Smooth muscle cell (in vitro differentiated cells): Measurements from ENCODE around the gene SLC44A2. TPM values are rescaled to one million over a fixed set of nuclear protein-coding genes. Genes with fewer than 3 reads are reported as not detected.
A peak's percentile ranks its signal among the peaks of the same experiment; 100 is the strongest.

Experiments used
- DNase-seq: peaks from one replicate; lab custom pipeline; 2025; ENCODE audit not compliant: unreplicated experiment; lab: John Stamatoyannopoulos, UW
- H2AFZ ChIP-seq: fragments of 200-600 bp; sonication (generic); 2 replicates; pipeline ENCODE4 v1.6.0; 2016; ENCODE audit warnings: antibody characterized with exemption, low read depth, mild to moderate bottlenecking
- H3F3A ChIP-seq: fragments of 200-600 bp; sonication (generic); 2 replicates; pipeline ENCODE4 v1.6.0; 2017; ENCODE audit warnings: antibody characterized with exemption, low read depth
- H3K27ac ChIP-seq: fragments of 200-600 bp; sonication (generic); 2 replicates; pipeline ENCODE4 v1.5.1; 2016; ENCODE audit warnings: low read depth, mild to moderate bottlenecking
- H3K27me3 ChIP-seq: fragments of 200-600 bp; sonication (generic); 2 replicates; pipeline ENCODE4 v1.6.1; 2016; ENCODE audit warnings: low read depth, mild to moderate bottlenecking
- H3K36me3 ChIP-seq: fragments of 200-600 bp; sonication (generic); 2 replicates; pipeline ENCODE4 v1.5.1; 2016; ENCODE audit warnings: low read depth
- H3K4me1 ChIP-seq: fragments of 200-600 bp; sonication (generic); 2 replicates; pipeline ENCODE4 v1.5.1; 2016; ENCODE audit warnings: low read depth
- H3K4me2 ChIP-seq: fragments of 200-600 bp; sonication (generic); 2 replicates; pipeline ENCODE4 v1.6.0; 2016; ENCODE audit warnings: mild to moderate bottlenecking
- H3K4me3 ChIP-seq: fragments of 200-600 bp; sonication (generic); 2 replicates; pipeline ENCODE4 v1.5.1; 2016; ENCODE audit warnings: mild to moderate bottlenecking
- H3K79me2 ChIP-seq: fragments of 200-600 bp; sonication (generic); 2 replicates; pipeline ENCODE4 v1.6.0; 2016; ENCODE audit warnings: low read depth, mild to moderate bottlenecking
- H3K9ac ChIP-seq: fragments of 200-600 bp; sonication (generic); 2 replicates; pipeline ENCODE4 v1.6.0; 2016; ENCODE audit warnings: low read depth
- H3K9me3 ChIP-seq: fragments of 200-600 bp; sonication (generic); replicated peaks from 2 replicates; pipeline ENCODE4 v1.5.1; 2016; ENCODE audit warnings: low read depth
- H4K20me1 ChIP-seq: fragments of 200-600 bp; sonication (generic); 2 replicates; pipeline ENCODE4 v1.6.0; 2016; ENCODE audit warnings: low read depth
- CTCF ChIP-seq: fragments of 200-600 bp; sonication (generic); IDR thresholded peaks from 2 replicates; pipeline ENCODE4 v1.5.1; 2017; ENCODE audit warnings: borderline replicate concordance, mild to moderate bottlenecking, antibody characterized with exemption; ENCODE audit not compliant: insufficient read depth, poor library complexity, severe bottlenecking
- WGBS: methylation state at CpG from one replicate; pipeline ENCODE4 v1.1.7; 2016; ENCODE audit warnings: low lambda C conversion rate; 5-methylcytosine and 5-hydroxymethylcytosine counted together
- polyA plus RNA-seq: library from polyadenylated mRNA; unstranded; fragments of >200 nt; fragmentation: Nextera tagmentation; extraction: Ambion mirVana; gene quantifications from 2 replicates; pipeline ENCODE4 v1.2.1, GENCODE V29; 2016
- total RNA-seq: library from RNA; depleted of rRNA; stranded (reverse); fragments of >200 nt; gene quantifications from 2 replicates; pipeline ENCODE4 v1.2.3, GENCODE V29; 2014

SLC44A2 gene
- total and polyA plus RNA-seq, 2 experiments from 2014 or later = 79.5 to 123 TPM

- Histone ChIP-seq H3K9ac (no peak overlapping the region), H3K79me2 (no peaks in the 10 kb centered on the region), H3K27ac (no peak overlapping the region), H3F3A (peaks cover 14% of the 10 kb centered on the region), H3K4me3 (no peak overlapping the region), H3K36me3 (no peaks in the 10 kb centered on the region), H4K20me1 (peaks cover 6% of the 10 kb centered on the region), H3K4me2 (peak overlapping the region; percentile 40), H3K9me3 (no peaks in the 10 kb centered on the region), H2AFZ (no peak overlapping the region), H3K4me1 (peaks cover 11% of the 10 kb centered on the region), H3K27me3 (no peaks in the 10 kb centered on the region)
- WGBS = 27% methylated on average over 14 of the region's 14 CpGs
- peak; percentile 44 for DNase-seq
- TF ChIP-seq CTCF = peak; percentile 75
These were observed 19.1 kb downstream of the SLC44A2 start for GRCh38 chr19:10644260-10645007.

- Histone ChIP-seq H3K9ac (no peak overlapping the region), H3K36me3 (no peaks in the 10 kb centered on the region), H3K4me2 (no peak overlapping the region), H3F3A (peaks cover 10% of the 10 kb centered on the region), H4K20me1 (peaks cover 6% of the 10 kb centered on the region), H3K9me3 (no peaks in the 10 kb centered on the region), H3K27ac (no peak overlapping the region), H3K79me2 (no peaks in the 10 kb centered on the region), H2AFZ (no peak overlapping the region), H3K4me3 (no peak overlapping the region), H3K27me3 (no peaks in the 10 kb centered on the region), H3K4me1 (peaks cover 11% of the 10 kb centered on the region)
- no peak for TF ChIP-seq CTCF
- DNase-seq = no peak
- WGBS = 92% methylated on average over 12 of the region's 12 CpGs
These were observed 21.3 kb downstream of the SLC44A2 start for GRCh38 chr19:10646456-10647159.

GRCh38 chr19:10648360-10648759, 23.0 kb downstream of the SLC44A2 start:
- WGBS = 93% methylated on average over 4 of the region's 4 CpGs
- H3K27ac ChIP-seq = no peak overlapping the region
- TF ChIP-seq CTCF = no peak
- H3K9ac ChIP-seq = no peak overlapping the region
- no peak overlapping the region for H3K4me3 ChIP-seq
- peaks cover under 1% of the 10 kb centered on the region for H3F3A ChIP-seq
- DNase-seq = no peak
- no peaks in the 10 kb centered on the region for H4K20me1 ChIP-seq
- H3K4me1 ChIP-seq = peaks cover 15% of the 10 kb centered on the region
- H3K27me3 ChIP-seq = no peaks in the 10 kb centered on the region
- H3K9me3 ChIP-seq = no peaks in the 10 kb centered on the region
- no peaks in the 10 kb centered on the region for H3K79me2 ChIP-seq
- no peak overlapping the region for H3K4me2 ChIP-seq
- H2AFZ ChIP-seq = no peak overlapping the region
- H3K36me3 ChIP-seq = no peaks in the 10 kb centered on the region
